OCI-LY3 (cell line): ENCODE results near the gene PITRM1.

ENCODE experiments used
- H2AFZ ChIP-seq: fragments of 200-600, 300-600 bp; shearing (Covaris generic); 2 replicates; pipeline ENCODE4 v1.6.0; 2014; ENCODE audit warnings: antibody characterized with exemption, low read depth, low read length
- H3K27ac ChIP-seq: fragments of 200-600, 300-600 bp; sonication (generic); 2 replicates; pipeline ENCODE4 v1.5.1; 2014; ENCODE audit warnings: mild to moderate bottlenecking, low read length, moderate library complexity, mixed read lengths
- H3K27me3 ChIP-seq: fragments of 200-600, 300-600 bp; sonication (generic); 2 replicates; pipeline ENCODE4 v1.6.1; 2014; ENCODE audit warnings: low read depth, low read length, mixed read lengths
- H3K36me3 ChIP-seq: fragments of 200-600, 300-600 bp; sonication (generic); replicated peaks from 2 replicates; pipeline ENCODE3; 2014; ENCODE audit warnings: low read depth, low read length, mixed read lengths
- H3K4me1 ChIP-seq: fragments of 300-600, 200-600 bp; sonication (generic); 2 replicates; pipeline ENCODE4 v1.6.1; 2014; ENCODE audit warnings: low read length, mixed read lengths
- H3K4me2 ChIP-seq: fragments of 200-600, 300-600 bp; sonication (generic); 2 replicates; pipeline ENCODE4 v1.6.1; 2014; ENCODE audit warnings: low read length, mixed read lengths
- H3K4me3 ChIP-seq: fragments of 300-600, 200-600 bp; sonication (generic); 2 replicates; pipeline ENCODE4 v1.5.1; 2014; ENCODE audit warnings: antibody characterized with exemption, mild to moderate bottlenecking, low read length, moderate library complexity
- H3K79me2 ChIP-seq: fragments of 300-600, 200-600 bp; shearing (Covaris generic); 2 replicates; pipeline ENCODE4 v1.6.1; 2014; ENCODE audit warnings: mild to moderate bottlenecking, low read length, mixed read lengths
- H3K9ac ChIP-seq: fragments of 300-600, 200-600 bp; shearing (Covaris generic); 2 replicates; pipeline ENCODE4 v1.6.0; 2014; ENCODE audit warnings: mild to moderate bottlenecking, low read length, moderate library complexity
- H3K9me3 ChIP-seq: fragments of 200-600, 300-600 bp; shearing (Covaris generic); 2 replicates; pipeline ENCODE4 v1.6.1; 2014; ENCODE audit warnings: low read length, mixed read lengths; ENCODE audit not compliant: insufficient read depth
- H4K20me1 ChIP-seq: fragments of 200-600, 300-600 bp; sonication (generic); 2 replicates; pipeline ENCODE4 v1.6.1; 2016; ENCODE audit warnings: low read length, mixed read lengths; ENCODE audit not compliant: insufficient read depth
- EZH2phosphoT487 ChIP-seq: fragments of 200-600 bp; shearing (Covaris generic); IDR thresholded peaks from 2 replicates; pipeline ENCODE4 v1.6.1; 2018; ENCODE audit warnings: antibody characterized with exemption, mixed run types, low read depth
- TF ChIP-seq, protein P1 (sequence below): fragments of 200-600, 300-600 bp; sonication (generic); IDR thresholded peaks from 2 replicates; pipeline ENCODE4 v1.5.1; 2014; ENCODE audit warnings: antibody characterized with exemption, low read length, low read depth

PITRM1 gene

DNA sequence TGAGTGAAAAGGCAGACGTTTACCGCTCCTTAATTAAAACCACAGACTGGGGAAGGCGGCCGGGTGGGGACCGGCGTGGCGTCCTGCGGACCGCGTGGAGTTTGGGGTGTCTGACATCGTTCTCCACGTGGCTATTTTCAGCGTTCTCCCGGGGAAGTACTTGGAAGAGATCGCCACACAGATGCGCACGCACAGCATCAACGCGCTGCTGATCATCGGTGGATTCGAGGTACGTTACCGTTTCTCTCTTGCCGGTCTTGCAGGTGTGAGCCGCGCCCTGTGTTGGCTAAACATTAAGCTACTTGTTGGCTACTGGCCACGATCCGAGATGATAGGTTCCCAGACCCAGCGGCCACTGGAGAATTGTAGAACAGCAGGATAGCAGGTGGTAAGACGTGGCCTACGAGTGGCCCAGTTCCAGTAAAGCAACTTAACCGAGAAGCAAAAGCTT is 53.9 kb downstream of the PITRM1 start:
- no peak overlapping the region for H3K27ac ChIP-seq
- H3K9me3 ChIP-seq, result no peaks in the 10 kb centered on the region
- H3K79me2 ChIP-seq, result no peaks in the 10 kb centered on the region
- no peak overlapping the region for H2AFZ ChIP-seq
- H3K4me3 ChIP-seq, result no peak overlapping the region
- TF ChIP-seq, protein P1, sequence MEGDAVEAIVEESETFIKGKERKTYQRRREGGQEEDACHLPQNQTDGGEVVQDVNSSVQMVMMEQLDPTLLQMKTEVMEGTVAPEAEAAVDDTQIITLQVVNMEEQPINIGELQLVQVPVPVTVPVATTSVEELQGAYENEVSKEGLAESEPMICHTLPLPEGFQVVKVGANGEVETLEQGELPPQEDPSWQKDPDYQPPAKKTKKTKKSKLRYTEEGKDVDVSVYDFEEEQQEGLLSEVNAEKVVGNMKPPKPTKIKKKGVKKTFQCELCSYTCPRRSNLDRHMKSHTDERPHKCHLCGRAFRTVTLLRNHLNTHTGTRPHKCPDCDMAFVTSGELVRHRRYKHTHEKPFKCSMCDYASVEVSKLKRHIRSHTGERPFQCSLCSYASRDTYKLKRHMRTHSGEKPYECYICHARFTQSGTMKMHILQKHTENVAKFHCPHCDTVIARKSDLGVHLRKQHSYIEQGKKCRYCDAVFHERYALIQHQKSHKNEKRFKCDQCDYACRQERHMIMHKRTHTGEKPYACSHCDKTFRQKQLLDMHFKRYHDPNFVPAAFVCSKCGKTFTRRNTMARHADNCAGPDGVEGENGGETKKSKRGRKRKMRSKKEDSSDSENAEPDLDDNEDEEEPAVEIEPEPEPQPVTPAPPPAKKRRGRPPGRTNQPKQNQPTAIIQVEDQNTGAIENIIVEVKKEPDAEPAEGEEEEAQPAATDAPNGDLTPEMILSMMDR, result no peak
- TF ChIP-seq EZH2phosphoT487, result no peak
- no peaks in the 10 kb centered on the region for H3K4me1 ChIP-seq
- H3K27me3 ChIP-seq, result no peaks in the 10 kb centered on the region
- no peak overlapping the region for H3K9ac ChIP-seq
- no peak overlapping the region for H3K4me2 ChIP-seq
- no peaks in the 10 kb centered on the region for H4K20me1 ChIP-seq
- peaks cover 30% of the 10 kb centered on the region for H3K36me3 ChIP-seq

DNA sequence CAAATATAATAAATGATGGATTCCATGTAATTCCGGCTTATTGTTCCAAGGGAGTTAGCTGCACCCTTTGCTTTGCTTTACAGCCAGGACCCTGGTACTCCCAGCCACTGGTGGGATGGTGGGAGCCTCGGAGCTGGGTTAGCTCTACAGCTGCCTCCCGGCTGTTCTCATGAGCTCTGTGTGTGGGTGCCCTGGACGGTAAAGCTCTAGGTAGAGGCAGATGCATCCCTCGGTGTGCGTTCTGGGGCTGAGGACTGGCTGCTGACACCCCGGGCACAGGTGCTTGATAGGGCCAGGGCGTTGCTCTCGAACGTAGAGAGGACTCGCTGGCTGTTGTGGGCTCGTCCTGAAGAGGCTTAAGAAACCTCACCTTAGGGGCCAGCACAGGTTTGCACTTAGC is 55.1 kb downstream of the PITRM1 start:
- H3K4me1 ChIP-seq, result no peaks in the 10 kb centered on the region
- no peaks in the 10 kb centered on the region for H4K20me1 ChIP-seq
- no peaks in the 10 kb centered on the region for H3K9me3 ChIP-seq
- H3K27ac ChIP-seq, result no peak overlapping the region
- no peaks in the 10 kb centered on the region for H3K79me2 ChIP-seq
- H3K4me2 ChIP-seq, result no peak overlapping the region
- TF ChIP-seq EZH2phosphoT487, result no peak
- TF ChIP-seq, protein P1, result no peak
- H2AFZ ChIP-seq, result no peak overlapping the region
- no peak overlapping the region for H3K4me3 ChIP-seq
- peaks cover 34% of the 10 kb centered on the region for H3K36me3 ChIP-seq
- H3K9ac ChIP-seq, result no peak overlapping the region
- no peaks in the 10 kb centered on the region for H3K27me3 ChIP-seq

DNA sequence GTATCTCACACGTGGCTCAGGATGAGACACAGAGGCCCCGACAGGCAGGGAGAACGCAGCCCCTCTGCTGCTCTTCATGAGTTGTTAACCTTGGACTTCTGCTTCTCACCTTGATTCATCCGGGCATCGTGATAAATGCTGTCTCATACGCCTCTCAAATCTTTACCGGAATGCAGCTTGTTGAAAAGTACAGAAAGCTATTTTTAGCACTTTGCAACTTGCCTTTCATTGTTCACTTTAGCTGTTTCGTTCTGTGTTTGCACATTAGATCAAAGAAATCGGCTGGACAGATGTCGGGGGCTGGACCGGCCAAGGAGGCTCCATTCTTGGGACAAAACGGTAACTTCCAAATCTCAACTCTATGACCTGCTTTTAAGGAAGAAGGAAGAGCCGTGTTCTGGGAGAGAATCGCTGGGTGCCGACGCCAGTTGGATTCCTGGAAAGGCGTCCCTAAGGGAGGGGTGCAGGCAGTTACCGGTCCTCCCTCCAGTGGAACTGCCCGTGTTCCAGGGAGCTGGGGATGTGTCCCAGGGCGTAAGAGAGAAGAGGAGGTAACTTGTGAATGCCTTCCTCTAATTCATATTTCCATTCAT is 56.0 kb downstream of the PITRM1 start:
- Histone ChIP-seq H3K36me3 (peaks cover 32% of the 10 kb centered on the region), H2AFZ (no peak overlapping the region), H3K4me1 (no peaks in the 10 kb centered on the region), H3K27ac (no peak overlapping the region), H3K27me3 (no peaks in the 10 kb centered on the region), H3K4me3 (no peak overlapping the region), H4K20me1 (no peaks in the 10 kb centered on the region), H3K79me2 (no peaks in the 10 kb centered on the region), H3K4me2 (no peak overlapping the region), H3K9ac (no peak overlapping the region), H3K9me3 (no peaks in the 10 kb centered on the region)
- TF ChIP-seq EZH2phosphoT487, result no peak
- TF ChIP-seq, protein P1, result no peak

DNA sequence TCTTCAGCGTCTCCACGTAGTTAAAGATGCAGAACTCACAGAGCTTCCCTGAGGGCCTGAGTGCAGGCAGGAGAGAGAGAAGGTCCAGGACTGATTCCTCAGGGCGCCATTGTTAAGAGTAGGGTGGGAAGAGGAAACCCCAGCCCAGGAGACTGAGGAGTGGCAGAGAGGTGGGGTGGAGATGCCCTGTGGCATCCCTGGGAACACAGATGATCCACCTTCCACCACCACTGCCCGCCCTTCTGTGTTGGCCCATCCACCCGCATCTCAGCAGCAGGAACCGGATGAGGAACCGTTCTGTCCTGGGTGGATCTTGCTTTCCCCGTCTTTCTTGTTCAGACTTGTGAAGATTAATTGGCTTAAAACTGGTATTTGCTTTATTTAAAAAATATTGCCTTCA is 56.9 kb downstream of the PITRM1 start:
- Histone ChIP-seq H3K27me3 (no peaks in the 10 kb centered on the region), H3K9me3 (no peaks in the 10 kb centered on the region), H3K4me2 (no peak overlapping the region), H4K20me1 (0 out of 2 replicates have a peak, but pooled peaks cover 6% of the 10 kb centered on the region), H3K36me3 (peaks cover 39% of the 10 kb centered on the region), H3K4me1 (no peaks in the 10 kb centered on the region), H3K79me2 (no peaks in the 10 kb centered on the region), H3K9ac (no peak overlapping the region), H3K4me3 (no peak overlapping the region), H2AFZ (no peak overlapping the region), H3K27ac (no peak overlapping the region)
- TF ChIP-seq, protein P1, result no peak
